GM23248 (cell line): ENCODE results near the gene SGPP2. TPM values are rescaled to one million over a fixed set of nuclear protein-coding genes. Genes with fewer than 3 reads are reported as not detected.

Source experiments
- DNase-seq: peaks from one replicate; pipeline ENCODE4 v3.0.0-alpha.2; 2015
- H2AFZ ChIP-seq: fragments of 200-600 bp; sonication (generic); 2 replicates; pipeline ENCODE4 v1.6.1; 2016; ENCODE audit warnings: antibody characterized with exemption
- H3F3A ChIP-seq: fragments of 200-600 bp; sonication (generic); 2 replicates; pipeline ENCODE4 v1.6.1; 2016; ENCODE audit warnings: mild to moderate bottlenecking, antibody characterized with exemption, mixed run types; ENCODE audit not compliant: insufficient read depth
- H3K27ac ChIP-seq: fragments of 200-600 bp; sonication (generic); 2 replicates; pipeline ENCODE4 v1.5.1; 2016; ENCODE audit warnings: mild to moderate bottlenecking
- H3K27me3 ChIP-seq: fragments of 200-600 bp; sonication (generic); replicated peaks from 2 replicates; pipeline ENCODE4 v1.6.1; 2016; ENCODE audit warnings: mild to moderate bottlenecking; ENCODE audit not compliant: insufficient read depth
- H3K36me3 ChIP-seq: fragments of 200-600 bp; sonication (generic); 2 replicates; pipeline ENCODE4 v1.6.1; 2016; ENCODE audit warnings: low read depth, mild to moderate bottlenecking
- H3K4me1 ChIP-seq: fragments of 200-600 bp; sonication (generic); 2 replicates; pipeline ENCODE4 v1.6.1; 2016; ENCODE audit warnings: mild to moderate bottlenecking; ENCODE audit not compliant: insufficient read depth
- H3K4me2 ChIP-seq: fragments of 200-600 bp; sonication (generic); one replicate; pipeline ENCODE4 v1.6.1; 2016; ENCODE audit warnings: mild to moderate bottlenecking; ENCODE audit not compliant: unreplicated experiment
- H3K4me3 ChIP-seq: fragments of 200-600 bp; sonication (generic); 2 replicates; pipeline ENCODE4 v1.5.1; 2016; ENCODE audit warnings: mild to moderate bottlenecking
- H3K79me2 ChIP-seq: fragments of 200-600 bp; sonication (generic); 2 replicates; pipeline ENCODE4 v1.6.1; 2016; ENCODE audit warnings: mild to moderate bottlenecking; ENCODE audit not compliant: insufficient read depth
- H3K9ac ChIP-seq: fragments of 200-600 bp; sonication (generic); 2 replicates; pipeline ENCODE4 v1.6.1; 2016; ENCODE audit warnings: mild to moderate bottlenecking
- H3K9me2 ChIP-seq: fragments of 200-600 bp; sonication (generic); 2 replicates; pipeline ENCODE4 v1.6.1; 2016; ENCODE audit warnings: mixed run types, mild to moderate bottlenecking, moderate library complexity; ENCODE audit not compliant: insufficient read depth
- H3K9me3 ChIP-seq: fragments of 200-600 bp; sonication (generic); one replicate; pipeline ENCODE4 v1.6.1; 2017; ENCODE audit warnings: low read depth
- H4K20me1 ChIP-seq: fragments of 200-600 bp; sonication (generic); 2 replicates; pipeline ENCODE4 v1.6.0; 2016; ENCODE audit not compliant: insufficient read depth
- EZH2 ChIP-seq: fragments of 200-600 bp; sonication (generic); IDR thresholded peaks from 2 replicates; pipeline ENCODE4 v1.6.1; 2018; ENCODE audit warnings: antibody characterized with exemption, mild to moderate bottlenecking; ENCODE audit not compliant: insufficient read depth, poor library complexity, severe bottlenecking
- EZH2phosphoT487 ChIP-seq: fragments of 200-600 bp; sonication (generic); IDR thresholded peaks from 2 replicates; pipeline ENCODE4 v1.6.1; 2018; ENCODE audit warnings: antibody characterized with exemption, moderate library complexity, mild to moderate bottlenecking, low read depth; ENCODE audit not compliant: insufficient read depth
- WGBS, 2 experiments: methylation state at CpG; one replicate each; pipeline ENCODE4 v1.1.6; 2015 to 2017; ENCODE audit warnings: low lambda C conversion rate in 2 of 2, low coverage in 1 of 2; ENCODE audit errors: missing lambda C conversion rate in 2 of 2; 5-methylcytosine and 5-hydroxymethylcytosine counted together
- in situ Hi-C: fragments of 300-500 bp; cut with MboI; formaldehyde crosslinking; loops from 2 replicates; pipeline ENCODE4 v1.15.0; 2020
- polyA plus RNA-seq: library from polyadenylated mRNA; unstranded; fragments of >200 nt; fragmentation: Nextera tagmentation; extraction: Ambion mirVana; gene quantifications from 2 replicates; pipeline ENCODE4 v1.2.1, GENCODE V29; 2016
- total RNA-seq: library from RNA; depleted of rRNA; stranded (reverse); fragments of >200 nt; shearing (Covaris generic); gene quantifications from 2 replicates; pipeline ENCODE4 v1.2.3, GENCODE V29; 2014

SGPP2 gene
- total and polyA plus RNA-seq, 2 experiments from 2014 or later: not detected

DNA sequence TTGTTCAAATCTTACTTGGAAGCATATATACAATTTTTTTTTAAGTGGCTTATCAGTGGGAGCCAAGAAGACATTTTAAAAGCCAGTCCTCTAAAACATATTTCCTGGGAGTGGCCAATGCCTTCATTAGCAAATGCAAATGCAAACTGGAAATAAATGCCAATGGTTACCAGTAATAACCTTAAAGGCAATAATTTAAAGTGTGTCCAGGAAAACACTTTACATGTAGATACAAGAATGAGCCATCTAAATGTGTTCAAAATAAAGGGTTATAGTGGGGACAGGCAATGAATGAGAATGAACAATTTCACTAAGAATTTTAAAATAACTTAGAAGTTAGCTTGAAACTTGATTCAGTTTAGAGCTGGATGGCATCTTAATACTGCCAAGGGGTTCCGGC, 167.3 kb downstream of the SGPP2 start:
- H3K79me2 ChIP-seq: peaks cover 31% of the 10 kb centered on the region
- no peaks in the 10 kb centered on the region for H3K9me2 ChIP-seq
- peaks cover 8% of the 10 kb centered on the region for H3K4me1 ChIP-seq
- no peak overlapping the region for H3K27ac ChIP-seq
- 98 to 100% methylated on average over 1 of the region's 1 CpG for WGBS, 2 experiments
- peaks cover 16% of the 10 kb centered on the region; the same call in 1 of the 2 replicates for H3F3A ChIP-seq
- in situ Hi-C loops: no loop called here
- no peak for TF ChIP-seq EZH2
- no peak for TF ChIP-seq EZH2phosphoT487
- no peak for DNase-seq
- H3K36me3 ChIP-seq: no peaks in the 10 kb centered on the region; the same call in 1 of the 2 replicates
- no peak overlapping the region for H3K4me3 ChIP-seq
- no peak overlapping the region for H3K4me2 ChIP-seq
- H3K9me3 ChIP-seq: no peaks in the 10 kb centered on the region
- no peak overlapping the region for H2AFZ ChIP-seq
- no peaks in the 10 kb centered on the region for H3K27me3 ChIP-seq
- H4K20me1 ChIP-seq: no peaks in the 10 kb centered on the region
- H3K9ac ChIP-seq: no peak overlapping the region

DNA sequence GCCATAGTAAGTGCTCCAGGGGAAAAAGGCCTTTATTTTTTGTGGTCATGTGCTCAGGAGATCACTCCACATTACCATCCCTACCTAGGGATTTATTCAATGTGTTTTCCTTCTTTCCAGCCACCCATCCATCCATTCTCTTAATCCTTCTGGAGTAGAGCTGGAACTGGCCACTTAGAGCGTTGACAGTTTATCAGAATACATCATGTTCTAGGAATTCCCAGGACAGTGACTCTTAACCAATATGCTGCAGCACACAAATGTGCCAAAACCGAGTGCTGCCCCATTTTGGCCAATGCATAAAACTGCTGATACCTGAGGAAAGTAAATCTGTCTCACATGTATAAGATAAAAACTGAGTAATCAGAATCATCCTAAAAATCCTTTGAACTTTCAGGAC, 167.8 kb downstream of the SGPP2 start:
- DNase-seq: no peak
- Histone ChIP-seq H3K4me2 (no peak overlapping the region), H3K36me3 (no peaks in the 10 kb centered on the region; the same call in 1 of the 2 replicates), H3F3A (peaks cover 16% of the 10 kb centered on the region; the same call in 1 of the 2 replicates), H3K27ac (no peak overlapping the region), H3K9me2 (no peaks in the 10 kb centered on the region), H2AFZ (no peak overlapping the region), H3K27me3 (no peaks in the 10 kb centered on the region), H3K4me1 (peaks cover 8% of the 10 kb centered on the region), H4K20me1 (no peaks in the 10 kb centered on the region), H3K9ac (no peak overlapping the region), H3K4me3 (no peak overlapping the region), H3K9me3 (no peaks in the 10 kb centered on the region), H3K79me2 (peaks cover 26% of the 10 kb centered on the region)
- 66 to 71% methylated on average over 2 of the region's 2 CpGs for WGBS, 2 experiments
- TF ChIP-seq EZH2 (no peak), EZH2phosphoT487 (no peak)
- in situ Hi-C loops: no loop called here

DNA sequence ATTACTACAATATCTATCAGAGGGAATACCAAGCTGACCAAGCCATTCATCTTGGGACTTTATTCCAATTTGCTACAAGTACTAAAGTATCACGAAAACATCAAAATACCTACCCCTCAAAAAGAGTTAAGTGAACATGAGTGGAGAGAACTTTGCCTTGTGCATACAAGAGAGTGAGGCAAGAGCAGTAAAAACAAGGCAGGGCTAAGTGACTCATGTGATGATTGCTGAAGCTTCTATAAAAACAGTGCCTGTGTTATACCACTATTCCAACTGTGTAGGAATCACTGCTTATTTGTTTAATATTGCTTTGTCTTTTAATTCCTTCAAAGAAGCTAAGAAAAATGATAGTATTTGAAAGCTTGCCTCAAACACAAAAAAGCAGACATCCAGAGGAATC, 170.3 kb downstream of the SGPP2 start:
- Histone ChIP-seq H3K27me3 (no peaks in the 10 kb centered on the region), H3K36me3 (peaks cover 9% of the 10 kb centered on the region; the same call in 1 of the 2 replicates), H4K20me1 (no peaks in the 10 kb centered on the region), H3K4me2 (no peak overlapping the region), H3K9me3 (no peaks in the 10 kb centered on the region), H2AFZ (no peak overlapping the region), H3K9ac (no peak overlapping the region), H3K4me3 (no peak overlapping the region), H3K79me2 (0 out of 2 replicates have a peak, but pooled peaks cover 1% of the 10 kb centered on the region), H3K9me2 (no peaks in the 10 kb centered on the region), H3K27ac (no peak overlapping the region), H3F3A (peaks cover 16% of the 10 kb centered on the region; the same call in 1 of the 2 replicates), H3K4me1 (peaks cover 8% of the 10 kb centered on the region)
- TF ChIP-seq EZH2phosphoT487 (no peak), EZH2 (no peak)
- WGBS, 2 experiments: 86 to 94% methylated on average over 1 of the region's 1 CpG
- in situ Hi-C loops: no loop called here
- DNase-seq: peak; percentile 79

DNA sequence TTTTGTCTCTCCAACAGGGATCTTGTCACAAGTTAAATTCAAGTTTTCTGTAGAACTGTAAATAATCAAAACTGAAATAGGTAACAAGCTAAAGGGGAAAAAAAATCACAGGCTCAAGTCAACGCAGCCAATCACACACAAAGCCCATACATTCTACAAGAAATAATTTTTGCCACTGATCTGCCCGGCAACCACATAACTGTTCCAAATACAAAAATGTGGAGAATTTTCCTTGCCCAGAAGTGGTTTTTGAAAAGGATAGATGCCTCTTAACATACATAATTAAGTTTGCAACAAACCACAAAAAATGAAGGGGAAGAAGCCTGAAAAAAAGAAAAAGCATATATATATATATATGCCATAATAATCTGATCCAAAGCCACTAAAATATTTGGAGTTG, 171.2 kb downstream of the SGPP2 start:
- in situ Hi-C loops: no loop called here
- no peak for DNase-seq
- Histone ChIP-seq H3K4me3 (no peak overlapping the region), H3K27ac (no peak overlapping the region), H3K4me1 (peaks cover 8% of the 10 kb centered on the region), H3K9me3 (no peaks in the 10 kb centered on the region), H3K9me2 (no peaks in the 10 kb centered on the region), H3K79me2 (no peaks in the 10 kb centered on the region), H2AFZ (no peak overlapping the region), H3K4me2 (no peak overlapping the region), H3K9ac (no peak overlapping the region), H3K36me3 (peaks cover 12% of the 10 kb centered on the region; the same call in 1 of the 2 replicates), H3F3A (peaks cover 16% of the 10 kb centered on the region; the same call in 1 of the 2 replicates), H4K20me1 (no peaks in the 10 kb centered on the region), H3K27me3 (no peaks in the 10 kb centered on the region)
- TF ChIP-seq EZH2 (no peak), EZH2phosphoT487 (no peak)
- 91 to 100% methylated on average over 2 of the region's 2 CpGs for WGBS, 2 experiments

DNA sequence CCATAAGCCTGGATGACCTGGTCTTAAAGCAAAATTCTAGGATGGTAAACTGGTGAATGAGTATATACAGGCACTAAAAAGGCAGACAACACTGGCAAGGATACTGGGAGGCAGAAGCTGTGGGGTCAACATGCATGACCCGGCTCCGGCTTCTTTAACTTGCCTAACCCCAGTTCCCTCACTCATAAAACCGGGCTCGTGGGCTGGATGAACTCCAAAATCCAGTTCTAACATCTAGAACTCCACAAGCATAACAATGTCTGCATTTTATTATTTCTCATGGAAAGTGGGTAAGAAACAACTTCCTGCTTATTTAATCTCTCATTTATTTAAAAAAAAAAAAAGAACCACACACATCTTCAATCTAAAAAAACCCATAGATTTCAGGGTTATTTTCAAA, 174.3 kb downstream of the SGPP2 start:
- Histone ChIP-seq H3K36me3 (peaks cover 19% of the 10 kb centered on the region; the same call in 1 of the 2 replicates), H4K20me1 (no peaks in the 10 kb centered on the region), H3K4me1 (peaks cover 8% of the 10 kb centered on the region), H3K79me2 (no peaks in the 10 kb centered on the region; the same call in 1 of the 2 replicates), H3K4me3 (no peak overlapping the region), H3K9me3 (no peaks in the 10 kb centered on the region), H3K4me2 (no peak overlapping the region), H3K9ac (no peak overlapping the region), H3K9me2 (no peaks in the 10 kb centered on the region), H3K27ac (no peak overlapping the region), H3F3A (peaks cover 16% of the 10 kb centered on the region; the same call in 1 of the 2 replicates), H2AFZ (no peak overlapping the region), H3K27me3 (no peaks in the 10 kb centered on the region)
- DNase-seq: no peak
- WGBS, 2 experiments: 73 to 77% methylated on average over 4 of the region's 4 CpGs
- TF ChIP-seq EZH2: no peak
- no peak for TF ChIP-seq EZH2phosphoT487
- in situ Hi-C loops: no loop called here
